ENCODE data around the gene BHLHE40. TPM values are rescaled to one million over a fixed set of nuclear protein-coding genes. Genes with fewer than 3 reads are reported as not detected.

BHLHE40 gene
- total RNA-seq, 3 donors from 2014 or later, result 13.8 to 177 (median 135) TPM

DNA sequence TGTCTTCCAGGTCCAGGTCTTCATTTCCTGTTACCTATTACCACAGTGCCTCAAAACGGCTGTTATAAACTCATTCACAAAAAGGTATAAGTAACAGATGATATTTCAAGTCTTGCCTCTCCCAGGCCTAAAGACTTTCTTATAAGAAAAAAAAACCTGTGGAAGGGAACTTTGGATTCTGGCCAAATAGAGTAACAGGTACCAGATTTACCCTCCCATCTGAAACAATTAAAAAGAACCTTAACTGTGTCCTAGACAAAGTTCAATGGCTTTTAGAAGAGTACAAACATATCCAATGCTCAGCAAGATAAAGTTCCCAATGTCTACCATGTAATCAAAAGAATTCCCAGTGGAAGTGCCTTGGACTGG lies 22.6 kb downstream of the BHLHE40 start:
- no peak for DNase-seq (ENCODE audit: low spot score in 2 of 2)
- intact Hi-C loops (cut with DNase I; ENCODE audit: low total_unique reads), result no loop called here
- no peaks in the 10 kb centered on the region for H3K27me3 ChIP-seq
- H3K9me3 ChIP-seq, result no peaks in the 10 kb centered on the region
- no peak overlapping the region for H3K4me3 ChIP-seq
- TF ChIP-seq POLR2A (IDR thresholded peaks at IDR 0.05) (no peak), POLR2AphosphoS5 (IDR thresholded peaks at IDR 0.05) (no peak)
- TF ChIP-seq, protein P1, sequence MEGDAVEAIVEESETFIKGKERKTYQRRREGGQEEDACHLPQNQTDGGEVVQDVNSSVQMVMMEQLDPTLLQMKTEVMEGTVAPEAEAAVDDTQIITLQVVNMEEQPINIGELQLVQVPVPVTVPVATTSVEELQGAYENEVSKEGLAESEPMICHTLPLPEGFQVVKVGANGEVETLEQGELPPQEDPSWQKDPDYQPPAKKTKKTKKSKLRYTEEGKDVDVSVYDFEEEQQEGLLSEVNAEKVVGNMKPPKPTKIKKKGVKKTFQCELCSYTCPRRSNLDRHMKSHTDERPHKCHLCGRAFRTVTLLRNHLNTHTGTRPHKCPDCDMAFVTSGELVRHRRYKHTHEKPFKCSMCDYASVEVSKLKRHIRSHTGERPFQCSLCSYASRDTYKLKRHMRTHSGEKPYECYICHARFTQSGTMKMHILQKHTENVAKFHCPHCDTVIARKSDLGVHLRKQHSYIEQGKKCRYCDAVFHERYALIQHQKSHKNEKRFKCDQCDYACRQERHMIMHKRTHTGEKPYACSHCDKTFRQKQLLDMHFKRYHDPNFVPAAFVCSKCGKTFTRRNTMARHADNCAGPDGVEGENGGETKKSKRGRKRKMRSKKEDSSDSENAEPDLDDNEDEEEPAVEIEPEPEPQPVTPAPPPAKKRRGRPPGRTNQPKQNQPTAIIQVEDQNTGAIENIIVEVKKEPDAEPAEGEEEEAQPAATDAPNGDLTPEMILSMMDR (IDR thresholded peaks at IDR 0.05), result no peak
- H3K36me3 ChIP-seq, result no peaks in the 10 kb centered on the region
- H3K27ac ChIP-seq, result no peak overlapping the region
- H3K4me1 ChIP-seq, result no peaks in the 10 kb centered on the region

DNA sequence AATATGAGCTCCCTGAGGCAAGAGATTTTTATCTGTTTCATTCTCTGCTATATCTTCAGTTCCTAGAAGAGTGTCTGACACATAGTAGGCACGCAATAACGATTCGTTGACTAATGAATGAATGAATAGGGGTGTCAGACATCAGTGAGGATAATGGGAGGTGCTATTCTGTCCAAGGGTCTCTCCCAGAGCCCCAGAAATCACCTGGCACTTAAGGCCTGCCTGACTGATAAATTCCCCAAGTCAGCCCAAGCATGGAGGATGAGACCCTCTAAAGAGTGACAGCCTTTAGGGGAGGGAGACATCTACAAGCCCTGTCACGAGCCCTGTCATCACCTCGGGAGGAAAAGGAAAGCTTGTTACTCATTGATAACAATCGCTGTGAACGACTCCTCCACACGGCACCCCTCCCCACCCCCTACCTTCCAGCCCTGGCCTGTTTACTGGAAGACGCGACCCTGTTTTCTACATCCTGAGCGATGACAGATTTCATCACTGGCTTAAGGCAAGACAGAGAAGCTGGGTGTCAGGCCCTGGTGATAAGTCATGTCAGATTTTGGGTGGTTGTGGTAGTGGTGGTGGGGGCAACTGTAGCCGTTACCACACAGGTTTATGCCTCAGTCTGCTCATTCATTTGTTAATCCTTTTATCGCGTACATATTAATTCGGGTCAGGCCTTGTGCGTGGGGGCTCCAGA lies 23.1 kb downstream of the BHLHE40 start:
- DNase-seq (ENCODE audit: low spot score in 2 of 2), result no peak
- Histone ChIP-seq H3K9me3 (no peaks in the 10 kb centered on the region), H3K36me3 (no peaks in the 10 kb centered on the region), H3K27ac (no peak overlapping the region), H3K4me1 (no peaks in the 10 kb centered on the region), H3K4me3 (no peak overlapping the region), H3K27me3 (no peaks in the 10 kb centered on the region)
- intact Hi-C loops (cut with DNase I; ENCODE audit: low total_unique reads), result no loop called here
- TF ChIP-seq POLR2AphosphoS5 (IDR thresholded peaks at IDR 0.05), result no peak
- no peak for TF ChIP-seq POLR2A (IDR thresholded peaks at IDR 0.05)
- TF ChIP-seq, protein P1 (IDR thresholded peaks at IDR 0.05), result no peak

DNA sequence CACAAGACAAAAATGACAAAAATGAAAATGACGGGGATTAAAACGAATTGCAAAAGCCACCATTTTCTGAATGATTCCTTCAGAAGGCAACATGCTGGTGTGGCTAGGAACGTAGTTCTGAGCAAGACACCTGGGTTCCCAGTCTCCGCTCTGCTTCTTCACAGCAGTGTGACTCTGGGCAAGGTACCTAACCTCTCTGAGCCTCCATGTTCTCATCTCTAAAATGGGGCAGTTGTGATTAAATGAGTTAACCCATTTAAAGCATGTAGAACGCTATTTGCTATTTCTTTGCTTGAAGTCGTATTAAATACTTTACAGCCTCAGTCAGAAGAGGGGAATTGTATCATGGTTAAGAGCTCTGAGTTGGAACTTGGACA lies 23.6 kb downstream of the BHLHE40 start:
- Histone ChIP-seq H3K9me3 (no peaks in the 10 kb centered on the region), H3K27ac (no peak overlapping the region), H3K4me1 (no peaks in the 10 kb centered on the region), H3K4me3 (no peak overlapping the region), H3K36me3 (no peaks in the 10 kb centered on the region), H3K27me3 (no peaks in the 10 kb centered on the region)
- no peak for TF ChIP-seq POLR2A (IDR thresholded peaks at IDR 0.05)
- TF ChIP-seq, protein P1 (IDR thresholded peaks at IDR 0.05), result no peak
- TF ChIP-seq POLR2AphosphoS5 (IDR thresholded peaks at IDR 0.05), result no peak
- DNase-seq (ENCODE audit: low spot score in 2 of 2), result no peak
- intact Hi-C loops (cut with DNase I; ENCODE audit: low total_unique reads), result no loop called here

DNA sequence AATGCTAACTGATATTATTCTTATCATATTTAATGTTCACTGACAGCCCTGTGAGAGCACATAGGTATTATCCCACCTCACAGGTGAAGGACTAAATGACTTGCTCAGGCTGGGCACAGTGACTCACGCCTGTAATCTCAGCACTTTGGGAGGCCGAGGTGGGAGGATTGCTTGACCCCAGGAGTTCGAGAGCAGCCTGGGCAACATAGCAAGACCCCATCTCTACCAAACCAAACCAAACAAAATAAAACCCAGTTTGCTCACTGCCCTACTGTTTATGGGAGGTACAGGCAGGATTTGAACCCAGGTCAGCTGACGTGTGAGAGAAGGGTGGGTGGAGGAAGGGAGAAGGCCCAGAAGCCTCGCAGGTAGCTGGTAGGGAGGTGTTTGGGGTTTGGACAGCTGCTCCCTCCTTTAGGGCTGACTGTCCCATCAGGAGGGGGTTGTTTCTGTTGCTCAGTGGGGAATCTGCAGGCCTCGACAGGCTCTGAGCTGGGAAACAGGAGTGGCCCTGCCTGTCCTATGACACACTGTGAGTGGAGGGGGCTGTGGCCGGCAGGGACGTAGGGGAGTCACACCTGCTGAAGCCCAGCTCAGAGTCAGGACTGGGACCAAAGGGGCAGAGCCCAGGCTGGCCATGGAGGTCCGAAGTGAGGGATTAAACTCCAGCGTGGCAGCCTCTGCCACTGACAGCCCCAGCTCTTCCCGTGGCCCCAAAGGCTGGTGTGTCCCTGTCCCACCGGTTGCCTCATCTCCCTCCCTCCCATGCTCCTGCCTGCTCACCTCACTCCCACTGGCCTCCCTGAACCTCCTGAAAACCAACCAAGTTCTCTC lies 25.3 kb downstream of the BHLHE40 start:
- no peak for DNase-seq (ENCODE audit: low spot score in 2 of 2)
- H3K9me3 ChIP-seq, result no peaks in the 10 kb centered on the region
- H3K4me3 ChIP-seq, result no peak overlapping the region
- no peaks in the 10 kb centered on the region for H3K27me3 ChIP-seq
- H3K36me3 ChIP-seq, result no peaks in the 10 kb centered on the region
- TF ChIP-seq POLR2AphosphoS5 (IDR thresholded peaks at IDR 0.05) (no peak), POLR2A (IDR thresholded peaks at IDR 0.05) (no peak)
- TF ChIP-seq, protein P1 (IDR thresholded peaks at IDR 0.05), result no peak
- H3K4me1 ChIP-seq, result no peaks in the 10 kb centered on the region
- H3K27ac ChIP-seq, result no peak overlapping the region
- intact Hi-C loops (cut with DNase I; ENCODE audit: low total_unique reads), result no loop called here

GRCh38 chr3:5005367-5005766 lies 26.1 kb downstream of the BHLHE40 start:
- no peak for DNase-seq (ENCODE audit: low spot score in 2 of 2)
- H3K9me3 ChIP-seq, result no peaks in the 10 kb centered on the region
- no peaks in the 10 kb centered on the region for H3K27me3 ChIP-seq
- H3K36me3 ChIP-seq, result no peaks in the 10 kb centered on the region
- no peak overlapping the region for H3K4me3 ChIP-seq
- no peaks in the 10 kb centered on the region for H3K4me1 ChIP-seq
- no peak for TF ChIP-seq POLR2A (IDR thresholded peaks at IDR 0.05)
- TF ChIP-seq, protein P1 (IDR thresholded peaks at IDR 0.05), result no peak
- no peak for TF ChIP-seq POLR2AphosphoS5 (IDR thresholded peaks at IDR 0.05)
- no peak overlapping the region for H3K27ac ChIP-seq
- intact Hi-C loops (cut with DNase I; ENCODE audit: low total_unique reads), result no loop called here
